H1 (cell line): Measurements from ENCODE around the gene AFAP1L2. TPM values are rescaled to one million over a fixed set of nuclear protein-coding genes. Genes with fewer than 3 reads are reported as not detected.

ENCODE experiments used
- ATF3 ChIP-seq: IDR thresholded peaks from 2 replicates; pipeline ENCODE4 v1.6.1; 2011; ENCODE audit warnings: low read depth, mild to moderate bottlenecking, low read length; ENCODE audit not compliant: insufficient read depth
- JUND ChIP-seq: IDR thresholded peaks from 2 replicates; pipeline ENCODE4 v1.6.1; 2011; ENCODE audit warnings: mild to moderate bottlenecking, improper control_type of control experiment, low read length
- KDM1A ChIP-seq: fragments of 200-600, 300-600 bp; sonication (generic); IDR thresholded peaks from 2 replicates; pipeline ENCODE4 v1.7.1; 2016; ENCODE audit warnings: mild to moderate bottlenecking, low read length, borderline replicate concordance
- SAP30 ChIP-seq: fragments of 300-600 bp; sonication (generic); IDR thresholded peaks from 2 replicates; pipeline ENCODE4 v1.7.1; 2012; ENCODE audit warnings: low read length, moderate library complexity, mild to moderate bottlenecking, inconsistent platforms; ENCODE audit not compliant: insufficient read depth, insufficient replicate concordance
- polyA plus RNA-seq, 7 experiments: library from polyadenylated mRNA; depleted of rRNA in 3 of 7; stranded (reverse) in 5 of 7; unstranded in 2 of 7; fragments of >200 nt in 5 of 7; fragments of 200-250 nt in 2 of 7; gene quantifications; 1 replicate in 5 of 7; 2 replicates in 1 of 7; 4 replicates in 1 of 7; pipeline versions ENCODE4 v1.2.1 to v1.2.3, GENCODE V29; 2011 to 2013; ENCODE audit warnings: missing spikeins in 2 of 7, mixed read lengths in 2 of 7
- total RNA-seq: library from RNA; stranded (reverse); fragmentation: NEBNext Ultra II Directional; extraction: Animal tissue kit (Norgen Biotek cat#: 25700); gene quantifications from 2 replicates; pipeline ENCODE4 v1.2.1, GENCODE V29; 2021

Gene AFAP1L2
- total and polyA plus RNA-seq, 2 of the 8 experiments (the other 6 are each of a cell fraction or from before 2014, with no cell fraction given), result 3.9 to 6.4 TPM

- TF ChIP-seq JUND (no peak), KDM1A (no peak), ATF3 (no peak), SAP30 (no peak)
Measured at GRCh38 chr10:114429581-114430335, 25.5 kb upstream of the AFAP1L2 start (continued).
